GM12878 (cell line): Measurements from ENCODE around the gene TSEN34.

Source experiments
- CEBPB ChIP-seq, 2 experiments: fragments of 150-350 bp in 1 of 2; IDR thresholded peaks; 2 replicates each; pipeline ENCODE4 v1.6.1; 2012 to 2014; ENCODE audit warnings: low read depth in 2 of 2, low read length in 2 of 2, borderline replicate concordance in 1 of 2, inconsistent platforms in 1 of 2
- EZH2 ChIP-seq: IDR thresholded peaks from 2 replicates; pipeline ENCODE4 v1.6.1; 2012; ENCODE audit warnings: low read depth, mild to moderate bottlenecking, control low read depth, inconsistent platforms, low read length, borderline replicate concordance; ENCODE audit not compliant: control insufficient read depth
- POLR2A ChIP-seq: IDR thresholded peaks from 2 replicates; pipeline ENCODE4 v1.6.1; 2011; ENCODE audit warnings: low read depth, mild to moderate bottlenecking, low read length
- POLR2AphosphoS5 ChIP-seq: IDR thresholded peaks from 2 replicates; pipeline ENCODE4 v1.6.1; 2011; ENCODE audit warnings: mild to moderate bottlenecking, low read length, inconsistent platforms
- YY1 ChIP-seq: IDR thresholded peaks from 2 replicates; pipeline ENCODE4 v1.6.1; 2011; ENCODE audit warnings: low read depth, mild to moderate bottlenecking, low read length
- ZNF24 ChIP-seq: fragments of 450-650 bp; IDR thresholded peaks from 2 replicates; pipeline ENCODE4 v1.6.1; 2017; ENCODE audit warnings: antibody characterized with exemption, mild to moderate bottlenecking
- TF ChIP-seq, protein P1 (sequence below), 3 experiments: IDR thresholded peaks in 2 of 3; conservative IDR thresholded peaks in 1 of 3; 2 replicates each; pipeline ENCODE4 v1.5.1; 2011; ENCODE audit warnings: low read depth in 3 of 3, low read length in 3 of 3, mild to moderate bottlenecking in 3 of 3, control low read depth in 2 of 3, moderate library complexity in 2 of 3, inconsistent platforms in 1 of 3, mixed read lengths in 1 of 3; ENCODE audit not compliant: control insufficient read depth in 2 of 3, insufficient read depth in 1 of 3; ENCODE audit errors: extremely low read depth in 1 of 3

GRCh38 chr19:54189145-54189734 lies 1.9 kb upstream of the TSEN34 start, which contains the start of gene MBOAT7:
- TF ChIP-seq CEBPB (IDR thresholded peaks at IDR 0.05; ENCODE audit: borderline replicate concordance in 1 of 2, low read depth in 2 of 2, low read length in 2 of 2): no peak
- peak; percentile 79 for TF ChIP-seq POLR2A
- TF ChIP-seq, protein P1, sequence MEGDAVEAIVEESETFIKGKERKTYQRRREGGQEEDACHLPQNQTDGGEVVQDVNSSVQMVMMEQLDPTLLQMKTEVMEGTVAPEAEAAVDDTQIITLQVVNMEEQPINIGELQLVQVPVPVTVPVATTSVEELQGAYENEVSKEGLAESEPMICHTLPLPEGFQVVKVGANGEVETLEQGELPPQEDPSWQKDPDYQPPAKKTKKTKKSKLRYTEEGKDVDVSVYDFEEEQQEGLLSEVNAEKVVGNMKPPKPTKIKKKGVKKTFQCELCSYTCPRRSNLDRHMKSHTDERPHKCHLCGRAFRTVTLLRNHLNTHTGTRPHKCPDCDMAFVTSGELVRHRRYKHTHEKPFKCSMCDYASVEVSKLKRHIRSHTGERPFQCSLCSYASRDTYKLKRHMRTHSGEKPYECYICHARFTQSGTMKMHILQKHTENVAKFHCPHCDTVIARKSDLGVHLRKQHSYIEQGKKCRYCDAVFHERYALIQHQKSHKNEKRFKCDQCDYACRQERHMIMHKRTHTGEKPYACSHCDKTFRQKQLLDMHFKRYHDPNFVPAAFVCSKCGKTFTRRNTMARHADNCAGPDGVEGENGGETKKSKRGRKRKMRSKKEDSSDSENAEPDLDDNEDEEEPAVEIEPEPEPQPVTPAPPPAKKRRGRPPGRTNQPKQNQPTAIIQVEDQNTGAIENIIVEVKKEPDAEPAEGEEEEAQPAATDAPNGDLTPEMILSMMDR (IDR thresholded peaks at IDR 0.05 in 2 of 3, conservative IDR thresholded peaks at IDR 0.05 in 1 of 3; ENCODE audit: control insufficient read depth in 2 of 3, extremely low read depth in 1 of 3, insufficient read depth in 1 of 3, low read depth in 3 of 3, low read length in 3 of 3): peak; percentile 19 to 47 (median 34); a peak in 4 of 6 replicates
- no peak for TF ChIP-seq EZH2
- TF ChIP-seq POLR2AphosphoS5: peak; percentile 53; the same call in 1 of the 2 replicates
- no peak for TF ChIP-seq ZNF24
- peak; percentile 29 for TF ChIP-seq YY1
